KMS-11 (cell line): Measurements from ENCODE around the gene IRF7.

Experiments
- H2AFZ ChIP-seq: fragments of 200-600 bp; sonication (generic); 2 replicates; pipeline ENCODE4 v1.6.1; 2016; ENCODE audit warnings: antibody characterized with exemption, mixed run types, low read depth
- H3K27ac ChIP-seq: fragments of 200-600 bp; sonication (generic); 2 replicates; pipeline ENCODE4 v1.6.1; 2016; ENCODE audit warnings: mild to moderate bottlenecking, mixed run types
- H3K27me3 ChIP-seq: fragments of 200-600 bp; sonication (generic); 2 replicates; pipeline ENCODE4 v1.6.1; 2017; ENCODE audit warnings: mild to moderate bottlenecking, low read depth, mixed run types, moderate library complexity; ENCODE audit not compliant: insufficient read depth
- H3K36me3 ChIP-seq: fragments of 200-600 bp; sonication (generic); 2 replicates; pipeline ENCODE4 v1.6.1; 2017; ENCODE audit warnings: mild to moderate bottlenecking, mixed run types; ENCODE audit not compliant: insufficient read depth
- H3K4me1 ChIP-seq: fragments of 200-600 bp; sonication (generic); 2 replicates; pipeline ENCODE4 v1.6.1; 2016; ENCODE audit warnings: mild to moderate bottlenecking, low read depth, mixed run types; ENCODE audit not compliant: poor library complexity, severe bottlenecking
- H3K4me2 ChIP-seq: fragments of 200-600 bp; sonication (generic); 2 replicates; pipeline ENCODE4 v1.7.0; 2016; ENCODE audit warnings: mild to moderate bottlenecking, mixed run types
- H3K4me3 ChIP-seq: fragments of 200-600 bp; sonication (generic); IDR thresholded peaks from 2 replicates; pipeline ENCODE4 v1.6.1; 2017; ENCODE audit warnings: low read depth, low read length, mixed read lengths; ENCODE audit not compliant: insufficient read depth
- H3K79me2 ChIP-seq: fragments of 200-600 bp; sonication (generic); 2 replicates; pipeline ENCODE4 v1.6.1; 2016; ENCODE audit warnings: low read depth, mixed run types; ENCODE audit not compliant: insufficient read depth
- H3K9ac ChIP-seq: fragments of 200-600 bp; sonication (generic); 2 replicates; pipeline ENCODE4 v1.6.1; 2016; ENCODE audit warnings: mild to moderate bottlenecking, mixed run types
- H4K20me1 ChIP-seq: fragments of 200-600 bp; sonication (generic); 2 replicates; pipeline ENCODE4 v1.6.1; 2016; ENCODE audit warnings: mild to moderate bottlenecking, mixed run types; ENCODE audit not compliant: insufficient read depth
- CTCF ChIP-seq: fragments of 200-600 bp; sonication (generic); conservative IDR thresholded peaks from 2 replicates; pipeline ENCODE4 v1.6.1; 2017; ENCODE audit warnings: low read depth, mild to moderate bottlenecking, antibody characterized with exemption, low read length, moderate library complexity, mixed read lengths

The IRF7 gene

GRCh38 chr11:586376-587316 is 29.1 kb downstream of the IRF7 start:
- Histone ChIP-seq H4K20me1 (0 out of 2 replicates have a peak, but pooled peaks cover 5% of the 10 kb centered on the region), H3K79me2 (peaks cover 33% of the 10 kb centered on the region), H3K27ac (peak overlapping the region; percentile 18; the same call in 1 of the 2 replicates), H3K4me2 (no peak overlapping the region), H3K27me3 (no peaks in the 10 kb centered on the region), H3K36me3 (no peaks in the 10 kb centered on the region), H3K9ac (no peak overlapping the region), H3K4me3 (no peak overlapping the region), H2AFZ (no peak overlapping the region), H3K4me1 (peaks cover 23% of the 10 kb centered on the region)
- TF ChIP-seq CTCF = no peak

GRCh38 chr11:584287-584686 is 31.5 kb downstream of the IRF7 start:
- no peaks in the 10 kb centered on the region for H3K36me3 ChIP-seq
- H2AFZ ChIP-seq = no peak overlapping the region
- H3K27ac ChIP-seq = no peak overlapping the region
- peaks cover 54% of the 10 kb centered on the region for H3K79me2 ChIP-seq
- peaks cover 27% of the 10 kb centered on the region for H4K20me1 ChIP-seq
- peaks cover 24% of the 10 kb centered on the region for H3K4me1 ChIP-seq
- TF ChIP-seq CTCF = no peak
- H3K27me3 ChIP-seq = no peaks in the 10 kb centered on the region
- no peak overlapping the region for H3K9ac ChIP-seq
- H3K4me2 ChIP-seq = no peak overlapping the region
- H3K4me3 ChIP-seq = no peak overlapping the region

- no peaks in the 10 kb centered on the region for H3K27me3 ChIP-seq
- H3K4me2 ChIP-seq = no peak overlapping the region
- no peaks in the 10 kb centered on the region for H3K36me3 ChIP-seq
- no peak overlapping the region for H3K4me3 ChIP-seq
- no peak overlapping the region for H3K27ac ChIP-seq
- H3K79me2 ChIP-seq = peaks cover 73% of the 10 kb centered on the region
- no peak overlapping the region for H2AFZ ChIP-seq
- H4K20me1 ChIP-seq = peaks cover 50% of the 10 kb centered on the region
- no peak overlapping the region for H3K9ac ChIP-seq
- H3K4me1 ChIP-seq = peaks cover 29% of the 10 kb centered on the region
- TF ChIP-seq CTCF = no peak
These were observed 34.0 kb downstream of the IRF7 start for GRCh38 chr11:581752-582151.

GRCh38 chr11:581342-581741 is 34.4 kb downstream of the IRF7 start:
- Histone ChIP-seq H3K27me3 (no peaks in the 10 kb centered on the region), H3K27ac (no peak overlapping the region), H3K4me3 (no peak overlapping the region), H3K79me2 (peaks cover 71% of the 10 kb centered on the region), H3K9ac (no peak overlapping the region), H4K20me1 (peaks cover 50% of the 10 kb centered on the region), H2AFZ (no peak overlapping the region), H3K4me2 (no peak overlapping the region), H3K36me3 (no peaks in the 10 kb centered on the region), H3K4me1 (peaks cover 25% of the 10 kb centered on the region)
- no peak for TF ChIP-seq CTCF
